HepG2 (cell line): ENCODE results near the gene FGFR1OP2. TPM values are rescaled to one million over a fixed set of nuclear protein-coding genes. Genes with fewer than 3 reads are reported as not detected.

ENCODE experiments used
- CBX5 ChIP-seq: sonication (generic); formaldehyde crosslinking; IDR thresholded peaks from 2 replicates; pipeline ENCODE4 v1.4.0; 2020; ENCODE audit warnings: missing genetic modification reagents, borderline replicate concordance
- CENPX ChIP-seq: sonication (generic); formaldehyde crosslinking; IDR thresholded peaks from 2 replicates; pipeline ENCODE4 v1.9.0; 2021; ENCODE audit warnings: mild to moderate bottlenecking, missing genetic modification reagents, moderate library complexity
- ELF4 ChIP-seq: sonication (generic); formaldehyde crosslinking; IDR thresholded peaks from 2 replicates; pipeline ENCODE4 v1.5.0; 2020; ENCODE audit warnings: missing genetic modification reagents, mild to moderate bottlenecking, moderate library complexity, borderline replicate concordance
- FOXJ3 ChIP-seq: sonication (generic); formaldehyde crosslinking; IDR thresholded peaks from 2 replicates; pipeline ENCODE4 v1.4.0; 2020; ENCODE audit warnings: missing genetic modification reagents, mild to moderate bottlenecking, borderline replicate concordance
- FOXO4 ChIP-seq: sonication (generic); formaldehyde crosslinking; conservative IDR thresholded peaks from 2 replicates; pipeline ENCODE4 v1.8.1; 2023; ENCODE audit warnings: missing genetic modification reagents
- FOXP4 ChIP-seq: sonication (generic); formaldehyde crosslinking; IDR thresholded peaks from 2 replicates; pipeline ENCODE4 v1.4.0; 2020; ENCODE audit warnings: missing genetic modification reagents
- GPBP1L1 ChIP-seq: sonication (generic); formaldehyde crosslinking; IDR thresholded peaks from 2 replicates; pipeline ENCODE4 v1.5.0; 2020; ENCODE audit warnings: mild to moderate bottlenecking, missing genetic modification reagents
- NBN ChIP-seq: fragments of 450-650 bp; conservative IDR thresholded peaks from 2 replicates; pipeline ENCODE4 v1.6.1; 2017
- NONO ChIP-seq, 2 experiments: fragments of 450-650 bp in 1 of 2; sonication (generic) in 1 of 2; formaldehyde crosslinking in 1 of 2; IDR thresholded peaks in 1 of 2; conservative IDR thresholded peaks in 1 of 2; 2 replicates each; pipeline versions ENCODE4 v1.6.1 to v1.8.0; 2017 to 2022; ENCODE audit warnings: mild to moderate bottlenecking in 1 of 2, missing genetic modification reagents in 1 of 2, moderate library complexity in 1 of 2
- PHF20 ChIP-seq: sonication (generic); formaldehyde crosslinking; IDR thresholded peaks from 2 replicates; pipeline ENCODE4 v1.5.0; 2020; ENCODE audit warnings: mild to moderate bottlenecking, missing genetic modification reagents
- POLR2AphosphoS5 ChIP-seq: IDR thresholded peaks from 2 replicates; pipeline ENCODE4 v1.6.1; 2012; ENCODE audit warnings: low read depth, low read length
- SNAPC2 ChIP-seq: sonication (generic); formaldehyde crosslinking; IDR thresholded peaks from 2 replicates; pipeline ENCODE4 v1.8.1; 2022; ENCODE audit warnings: mild to moderate bottlenecking, missing genetic modification reagents
- ZBTB34 ChIP-seq: sonication (generic); formaldehyde crosslinking; IDR thresholded peaks from 2 replicates; pipeline ENCODE4 v1.8.0; 2022; ENCODE audit warnings: mild to moderate bottlenecking, missing genetic modification reagents
- ZNF12 ChIP-seq: sonication (generic); formaldehyde crosslinking; IDR thresholded peaks from 2 replicates; pipeline ENCODE4 v1.5.0; 2020; ENCODE audit warnings: missing genetic modification reagents
- ZNF274 ChIP-seq: sonication (generic); formaldehyde crosslinking; IDR thresholded peaks from 2 replicates; pipeline ENCODE4 v1.5.1; 2020; ENCODE audit warnings: mild to moderate bottlenecking, missing genetic modification reagents
- ZNF350 ChIP-seq: sonication (generic); formaldehyde crosslinking; IDR thresholded peaks from 2 replicates; pipeline ENCODE4 v1.4.0; 2020; ENCODE audit warnings: mild to moderate bottlenecking, low read depth, missing genetic modification reagents, borderline replicate concordance
- ZNF644 ChIP-seq: IDR thresholded peaks from 2 replicates; pipeline ENCODE4 v1.6.1; 2016; ENCODE audit warnings: low read depth
- ZNF761 ChIP-seq: sonication (generic); formaldehyde crosslinking; conservative IDR thresholded peaks from 2 replicates; pipeline ENCODE4 v1.4.0; 2020; ENCODE audit warnings: mild to moderate bottlenecking, missing genetic modification reagents
- polyA plus RNA-seq, 8 experiments: library from polyadenylated mRNA; depleted of rRNA in 3 of 8; stranded (reverse) in 7 of 8; unstranded in 1 of 8; fragments of >200 nt; fragmentation: Illumina TruSeq in 4 of 8; extraction: Trizol in 4 of 8; gene quantifications; 2 replicates each; pipeline versions ENCODE4 v1.2.1 to v1.2.3, GENCODE V29; 2011 to 2016; ENCODE audit warnings: low read depth in 4 of 8, missing spikeins in 1 of 8, mixed read lengths in 1 of 8; ENCODE audit not compliant: insufficient read depth in 1 of 8
- total RNA-seq, 5 experiments: library from RNA; depleted of rRNA; stranded (reverse); fragments of >200 nt; fragmentation: Illumina TruSeq; extraction: Trizol; gene quantifications; 2 replicates each; pipeline ENCODE4 v1.2.3, GENCODE V29; 2016; ENCODE audit warnings: low read depth in 1 of 5
- TF ChIP-seq, protein P1 (sequence below): sonication (generic); formaldehyde crosslinking; IDR thresholded peaks from 2 replicates; pipeline ENCODE4 v1.8.1; 2023; ENCODE audit warnings: mild to moderate bottlenecking, moderate library complexity, missing genetic modification reagents
- TF ChIP-seq, protein P2 (sequence below), 2 experiments: fragments of 450-650 bp in 1 of 2; sonication (generic) in 1 of 2; formaldehyde crosslinking; IDR thresholded peaks; 2 replicates each; pipeline versions ENCODE4 v1.5.0 to v1.8.0; 2020 to 2022; ENCODE audit warnings: mild to moderate bottlenecking in 1 of 2, missing genetic modification reagents in 1 of 2

FGFR1OP2 gene
- total and polyA plus RNA-seq, 2 of the 13 experiments (the other 11 are each of a cell fraction or from before 2014, with no cell fraction given), result 18.3 to 38.1 TPM

GRCh38 chr12:27014085-27014858 lies 76.0 kb downstream of the FGFR1OP2 start, which contains the start of gene TM7SF3 (continued):
- TF ChIP-seq CBX5 (CRISPR knock-in tag), result no peak
- no peak for TF ChIP-seq ZBTB34
- no peak for TF ChIP-seq ZNF12
- 0 out of 2 replicates have a peak, but pooled peaks have one; percentile 42 for TF ChIP-seq ZNF350 (CRISPR knock-in tag)
- peak; percentile 57; the same call in 1 of the 2 replicates for TF ChIP-seq POLR2AphosphoS5
- TF ChIP-seq GPBP1L1, result no peak
- 0 out of 2 replicates have a peak, but pooled peaks have one; percentile 40 for TF ChIP-seq ZNF761 (CRISPR knock-in tag)
- TF ChIP-seq ELF4 (CRISPR knock-in tag), result peak; percentile 88
- TF ChIP-seq, protein P1, sequence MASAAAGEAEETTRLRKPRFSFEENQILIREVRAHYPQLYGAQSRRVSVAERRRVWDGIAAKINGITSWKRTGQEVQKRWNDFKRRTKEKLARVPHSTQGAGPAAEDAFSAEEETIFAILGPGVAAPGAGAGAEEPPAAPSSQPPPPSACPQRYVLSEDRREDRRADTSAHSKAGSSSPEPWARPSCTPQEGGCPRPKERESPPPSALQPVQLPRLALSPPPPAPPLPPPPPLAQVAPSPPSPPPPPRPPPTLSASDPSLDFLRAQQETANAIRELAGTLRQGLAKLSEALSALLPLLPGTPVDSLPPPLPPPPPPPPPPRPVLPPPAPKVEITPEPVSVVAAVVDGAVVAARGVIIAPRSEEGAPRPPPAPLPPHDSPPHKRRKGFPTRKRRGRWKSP (CRISPR knock-in tag), result peak; percentile 73; the same call in 1 of the 2 replicates
- 0 out of 2 replicates have a peak, but pooled peaks have one; percentile 24 for TF ChIP-seq PHF20
- TF ChIP-seq ZNF274 (CRISPR knock-in tag), result peak; percentile 77; the same call in 1 of the 2 replicates
- no peak for TF ChIP-seq FOXJ3
- TF ChIP-seq SNAPC2 (CRISPR knock-in tag), result 0 out of 2 replicates have a peak, but pooled peaks have one; percentile 32
- no peak for TF ChIP-seq NONO (IDR thresholded peaks at IDR 0.05)
- TF ChIP-seq NONO (CRISPR knock-in tag; conservative IDR thresholded peaks at IDR 0.05), result peak; percentile 91
- TF ChIP-seq, protein P2, sequence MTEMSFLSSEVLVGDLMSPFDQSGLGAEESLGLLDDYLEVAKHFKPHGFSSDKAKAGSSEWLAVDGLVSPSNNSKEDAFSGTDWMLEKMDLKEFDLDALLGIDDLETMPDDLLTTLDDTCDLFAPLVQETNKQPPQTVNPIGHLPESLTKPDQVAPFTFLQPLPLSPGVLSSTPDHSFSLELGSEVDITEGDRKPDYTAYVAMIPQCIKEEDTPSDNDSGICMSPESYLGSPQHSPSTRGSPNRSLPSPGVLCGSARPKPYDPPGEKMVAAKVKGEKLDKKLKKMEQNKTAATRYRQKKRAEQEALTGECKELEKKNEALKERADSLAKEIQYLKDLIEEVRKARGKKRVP (CRISPR knock-in tag; IDR thresholded peaks at IDR 0.05), result 0 out of 4 replicates have a peak, but pooled peaks of 1 of the 2 experiments have one; percentile 16
- no peak for TF ChIP-seq ZNF644
- TF ChIP-seq FOXP4, result no peak
- TF ChIP-seq FOXO4 (CRISPR knock-in tag), result no peak
- TF ChIP-seq CENPX (CRISPR knock-in tag), result no peak
- no peak for TF ChIP-seq NBN
